ENCODE results near the gene ERF. TPM values are rescaled to one million over a fixed set of nuclear protein-coding genes. Genes with fewer than 3 reads are reported as not detected.

Gene ERF
- total RNA-seq = 10 to 100 TPM; 37.9 to 42.3 TPM

GRCh38 chr19:42254850-42255765 is at the start of gene ERF:
Gene ERF, minus strand, starts transcription at chr19:42255128. Its CDS starts 129 bp downstream, at chr19:42254999.

GRCh38 chr19:42301646-42302203 is 46.8 kb upstream of the ERF start, which contains the start of gene PRR19:
Gene PRR19, plus strand, starts transcription at chr19:42302132. Its CDS starts 7,453 bp downstream, at chr19:42309585.

GRCh38 chr19:42268704-42269477 is 14.0 kb upstream of the ERF start, which contains the start of gene CIC:
Gene CIC, plus strand, starts transcription at chr19:42269252. Its CDS starts 2,532 bp downstream, at chr19:42271784.

GRCh38 chr19:42242512-42243409 is 12.2 kb downstream of the ERF start, which contains the start of gene GSK3A:
Gene GSK3A, minus strand, starts transcription at chr19:42242602. Its CDS starts 137 bp downstream, at chr19:42242465.

GRCh38 chr19:42219812-42220750 is 34.8 kb downstream of the ERF start, which contains the start of gene ZNF526:
Gene ZNF526, plus strand, starts transcription at chr19:42220312. Its CDS starts 4,092 bp downstream, at chr19:42224404.

GRCh38 chr19:42217520-42218437 is 37.1 kb downstream of the ERF start, which contains the start of gene DEDD2:
Gene DEDD2, minus strand, starts transcription at chr19:42217677. Its CDS starts 670 bp downstream, at chr19:42217007.

Other genes with a start within 250 kb of the ERF start
- under 1 TPM in 1 of 2 donors, not detected in 1; under 0.01 TPM for gene GRIK5, start 184.9 kb downstream of the ERF start, total RNA-seq
- gene ZNF574, start 179.0 kb downstream of the ERF start, total RNA-seq = 10 to 100 TPM; 16.9 to 22.3 TPM
- under 1 TPM in 1 of 2 donors, not detected in 1; under 0.01 TPM for gene POU2F2, start 122.7 kb downstream of the ERF start, total RNA-seq
- 10 to 100 TPM; 13.4 to 19.0 TPM for gene DEDD2, start 37.5 kb downstream of the ERF start, total RNA-seq
- 10 to 100 TPM in 1 of 2 donors, 1 to 10 TPM in 1; 10.0 to 16.0 TPM for gene ZNF526, start 34.8 kb downstream of the ERF start, total RNA-seq
- 10 to 100 TPM; 25.5 to 36.6 TPM for gene GSK3A, start 12.5 kb downstream of the ERF start, total RNA-seq
- gene CIC, start 14.1 kb upstream of the ERF start, total RNA-seq = 10 to 100 TPM; 22.3 to 34.4 TPM
- under 1 TPM in 1 of 2 donors, not detected in 1; 1.00 TPM for gene PRR19, start 47.0 kb upstream of the ERF start, total RNA-seq
- gene PAFAH1B3, start 47.5 kb upstream of the ERF start, total RNA-seq = 10 to 100 TPM; 32.0 to 47.0 TPM
- 1 to 10 TPM in 1 of 2 donors, under 1 TPM in 1; under 0.01 to 3.7 TPM for gene TMEM145, start 58.2 kb upstream of the ERF start, total RNA-seq
- 10 to 100 TPM; 17.6 to 20.3 TPM for gene MEGF8, start 70.5 kb upstream of the ERF start, total RNA-seq
- under 1 TPM in 1 of 2 donors, not detected in 1; 0.67 TPM for gene CNFN, start 135.2 kb upstream of the ERF start, total RNA-seq
- gene LIPE, start 172.3 kb upstream of the ERF start, total RNA-seq = 10 to 100 TPM; 11.7 to 27.0 TPM
- not detected for gene CXCL17, start 187.8 kb upstream of the ERF start, total RNA-seq

Measured in melanocyte of skin (primary cell).